ENCODE results near the gene DGUOK.

Gene DGUOK

GRCh38 chr2:73917296-73917695 lies 9.4 kb upstream of the DGUOK start:
- DNase-seq (ENCODE audit: low read depth) = no peak
- H3K4me3 ChIP-seq (ENCODE audit: low read depth, low read length) = no peak overlapping the region
- TF ChIP-seq POLR2A (IDR thresholded peaks at IDR 0.05; ENCODE audit: extremely low read depth, insufficient read length) = no peak
- TF ChIP-seq, protein P1, sequence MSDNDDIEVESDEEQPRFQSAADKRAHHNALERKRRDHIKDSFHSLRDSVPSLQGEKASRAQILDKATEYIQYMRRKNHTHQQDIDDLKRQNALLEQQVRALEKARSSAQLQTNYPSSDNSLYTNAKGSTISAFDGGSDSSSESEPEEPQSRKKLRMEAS (IDR thresholded peaks at IDR 0.05; ENCODE audit: low read depth, low read length) = no peak
- no peak for TF ChIP-seq MYC (IDR thresholded peaks at IDR 0.05; ENCODE audit: low read depth, low read length)
- TF ChIP-seq, protein P2, sequence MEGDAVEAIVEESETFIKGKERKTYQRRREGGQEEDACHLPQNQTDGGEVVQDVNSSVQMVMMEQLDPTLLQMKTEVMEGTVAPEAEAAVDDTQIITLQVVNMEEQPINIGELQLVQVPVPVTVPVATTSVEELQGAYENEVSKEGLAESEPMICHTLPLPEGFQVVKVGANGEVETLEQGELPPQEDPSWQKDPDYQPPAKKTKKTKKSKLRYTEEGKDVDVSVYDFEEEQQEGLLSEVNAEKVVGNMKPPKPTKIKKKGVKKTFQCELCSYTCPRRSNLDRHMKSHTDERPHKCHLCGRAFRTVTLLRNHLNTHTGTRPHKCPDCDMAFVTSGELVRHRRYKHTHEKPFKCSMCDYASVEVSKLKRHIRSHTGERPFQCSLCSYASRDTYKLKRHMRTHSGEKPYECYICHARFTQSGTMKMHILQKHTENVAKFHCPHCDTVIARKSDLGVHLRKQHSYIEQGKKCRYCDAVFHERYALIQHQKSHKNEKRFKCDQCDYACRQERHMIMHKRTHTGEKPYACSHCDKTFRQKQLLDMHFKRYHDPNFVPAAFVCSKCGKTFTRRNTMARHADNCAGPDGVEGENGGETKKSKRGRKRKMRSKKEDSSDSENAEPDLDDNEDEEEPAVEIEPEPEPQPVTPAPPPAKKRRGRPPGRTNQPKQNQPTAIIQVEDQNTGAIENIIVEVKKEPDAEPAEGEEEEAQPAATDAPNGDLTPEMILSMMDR (IDR thresholded peaks at IDR 0.05; ENCODE audit: low read depth, low read length) = no peak

DNA sequence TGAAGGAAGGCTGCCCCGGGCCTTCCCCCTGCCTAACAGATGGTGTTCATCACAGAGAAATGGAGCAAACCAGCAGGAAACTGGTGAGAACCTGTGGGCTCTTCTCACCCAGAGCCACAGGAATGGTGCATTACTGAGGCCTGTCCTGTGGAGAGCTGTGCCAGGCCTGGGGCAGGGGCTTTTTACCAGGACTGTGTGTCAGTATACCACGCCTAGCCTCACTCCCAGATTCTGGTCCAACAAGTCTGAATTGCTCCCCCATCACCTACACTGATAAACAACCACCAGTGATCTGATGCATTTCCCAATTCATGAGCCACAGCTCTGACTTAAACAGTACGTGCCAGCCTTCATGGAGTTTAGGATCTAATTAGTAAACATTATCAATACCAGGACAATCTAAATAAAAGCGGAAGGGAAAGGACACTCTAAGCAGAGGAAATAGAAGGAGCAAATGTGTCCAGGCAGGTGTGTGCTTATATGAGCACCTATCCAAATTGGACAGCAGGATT lies 8.9 kb upstream of the DGUOK start:
- no peak for DNase-seq (ENCODE audit: low read depth)
- no peak for TF ChIP-seq POLR2A (IDR thresholded peaks at IDR 0.05; ENCODE audit: extremely low read depth, insufficient read length)
- TF ChIP-seq MYC (IDR thresholded peaks at IDR 0.05; ENCODE audit: low read depth, low read length) = no peak
- TF ChIP-seq, protein P1 (IDR thresholded peaks at IDR 0.05; ENCODE audit: low read depth, low read length) = no peak
- TF ChIP-seq, protein P2 (IDR thresholded peaks at IDR 0.05; ENCODE audit: low read depth, low read length) = no peak
- no peak overlapping the region for H3K4me3 ChIP-seq (ENCODE audit: low read depth, low read length)

DNA sequence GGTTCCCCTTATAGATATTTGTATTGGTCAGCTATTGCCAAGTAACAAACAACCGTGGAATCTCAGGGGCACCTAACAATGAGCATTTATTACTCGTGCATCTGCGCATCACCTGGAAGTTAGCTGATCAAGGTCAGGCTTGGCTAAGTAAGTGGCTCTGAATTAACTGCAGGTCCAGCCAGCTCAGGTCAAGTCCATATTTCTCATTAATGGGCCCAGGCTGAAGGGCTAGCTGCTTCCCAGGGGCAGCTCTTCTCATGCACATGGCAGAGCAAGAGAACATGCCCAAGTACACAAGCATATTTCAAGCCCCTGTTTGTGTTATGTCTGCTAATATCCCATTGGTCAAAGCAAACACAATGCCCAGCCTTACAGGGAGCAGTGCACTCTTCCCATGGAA lies 7.8 kb upstream of the DGUOK start:
- H3K4me3 ChIP-seq (ENCODE audit: low read depth, low read length) = no peak overlapping the region
- TF ChIP-seq, protein P1 (IDR thresholded peaks at IDR 0.05; ENCODE audit: low read depth, low read length) = no peak
- TF ChIP-seq MYC (IDR thresholded peaks at IDR 0.05; ENCODE audit: low read depth, low read length) = no peak
- TF ChIP-seq POLR2A (IDR thresholded peaks at IDR 0.05; ENCODE audit: extremely low read depth, insufficient read length) = no peak
- TF ChIP-seq, protein P2 (IDR thresholded peaks at IDR 0.05; ENCODE audit: low read depth, low read length) = no peak
- no peak for DNase-seq (ENCODE audit: low read depth)

- no peak for TF ChIP-seq POLR2A (IDR thresholded peaks at IDR 0.05; ENCODE audit: extremely low read depth, insufficient read length)
- TF ChIP-seq, protein P1 (IDR thresholded peaks at IDR 0.05; ENCODE audit: low read depth, low read length) = no peak
- TF ChIP-seq, protein P2 (IDR thresholded peaks at IDR 0.05; ENCODE audit: low read depth, low read length) = no peak
- TF ChIP-seq MYC (IDR thresholded peaks at IDR 0.05; ENCODE audit: low read depth, low read length) = no peak
- no peak overlapping the region for H3K4me3 ChIP-seq (ENCODE audit: low read depth, low read length)
- no peak for DNase-seq (ENCODE audit: low read depth)
Observed at GRCh38 chr2:73919596-73920228, 7.0 kb upstream of the DGUOK start.

- peak; percentile 79 for DNase-seq (ENCODE audit: low read depth)
- no peak overlapping the region for H3K4me3 ChIP-seq (ENCODE audit: low read depth, low read length)
Observed at GRCh38 chr2:73920577-73921545, 5.8 kb upstream of the DGUOK start.

More at GRCh38 chr2:73920577-73921545, 5.8 kb upstream of the DGUOK start:
- TF ChIP-seq POLR2A (IDR thresholded peaks at IDR 0.05; ENCODE audit: extremely low read depth, insufficient read length) (no peak), MYC (IDR thresholded peaks at IDR 0.05; ENCODE audit: low read depth, low read length) (no peak)
- TF ChIP-seq, protein P2 (IDR thresholded peaks at IDR 0.05; ENCODE audit: low read depth, low read length) = peak; percentile 42
- TF ChIP-seq, protein P1 (IDR thresholded peaks at IDR 0.05; ENCODE audit: low read depth, low read length) = no peak

Data from NB4 (cell line).